HG03095 (cell line): ENCODE results near the gene ASTN1.

ENCODE experiments used
- ATAC-seq: cut with Tn5 transposase; IDR thresholded peaks from one replicate; pipeline ENCODE4 v1.9.1; 2021; ENCODE audit warnings: moderate library complexity; ENCODE audit not compliant: unreplicated experiment

ASTN1 gene

DNA sequence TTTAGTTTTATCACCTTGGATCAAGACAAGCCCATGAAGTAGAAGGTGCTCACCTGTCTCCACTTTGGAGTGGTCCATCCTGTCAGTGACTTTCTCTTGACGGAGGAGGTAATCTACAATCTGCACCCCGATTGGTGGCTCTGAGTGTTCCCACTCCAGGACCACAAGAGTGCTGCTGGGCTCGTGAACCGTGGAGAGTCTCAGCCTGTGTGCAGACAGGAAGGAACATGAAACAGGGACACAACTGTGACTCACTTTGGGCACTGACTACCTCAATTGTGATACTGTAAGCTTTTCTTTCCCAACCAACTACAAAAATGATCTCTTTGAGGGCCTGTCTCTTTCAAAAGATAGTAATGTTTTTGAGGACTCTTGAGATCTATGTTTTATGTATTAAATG lies 280.2 kb downstream of the ASTN1 start:
- no peak for ATAC-seq

DNA sequence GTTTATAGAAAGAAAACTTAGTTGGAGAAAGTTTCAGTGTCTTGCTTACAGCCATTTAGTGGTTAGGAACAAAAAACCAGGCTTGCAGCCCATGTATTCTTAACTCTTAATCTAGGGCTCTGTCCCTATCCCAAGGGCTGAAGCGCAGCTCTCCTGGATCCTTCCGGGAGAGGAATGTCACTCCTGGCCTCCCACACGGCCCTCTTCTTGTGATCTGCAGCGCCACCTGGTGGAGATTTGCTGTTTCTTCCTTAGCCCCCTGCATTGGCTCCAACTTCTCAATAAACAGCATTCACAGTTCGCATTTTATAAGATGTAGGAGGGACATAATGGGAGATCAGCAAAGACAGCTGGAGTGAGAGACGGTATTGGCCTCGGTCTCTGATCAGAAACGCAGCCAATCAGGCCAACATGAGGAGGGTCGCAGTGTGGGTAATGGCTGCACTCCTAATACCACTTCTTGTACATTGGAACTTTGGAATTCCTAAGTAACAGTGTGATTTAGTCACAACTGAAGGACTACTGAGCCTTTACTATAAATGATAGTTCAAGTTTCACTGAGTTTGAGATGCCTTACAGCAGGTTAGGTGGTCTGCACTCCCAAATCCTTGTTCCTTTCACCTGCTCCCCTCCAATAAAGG lies 283.4 kb downstream of the ASTN1 start:
- no peak for ATAC-seq

- ATAC-seq = no peak
Measured at GRCh38 chr1:176879784-176880620, 284.5 kb downstream of the ASTN1 start.

DNA sequence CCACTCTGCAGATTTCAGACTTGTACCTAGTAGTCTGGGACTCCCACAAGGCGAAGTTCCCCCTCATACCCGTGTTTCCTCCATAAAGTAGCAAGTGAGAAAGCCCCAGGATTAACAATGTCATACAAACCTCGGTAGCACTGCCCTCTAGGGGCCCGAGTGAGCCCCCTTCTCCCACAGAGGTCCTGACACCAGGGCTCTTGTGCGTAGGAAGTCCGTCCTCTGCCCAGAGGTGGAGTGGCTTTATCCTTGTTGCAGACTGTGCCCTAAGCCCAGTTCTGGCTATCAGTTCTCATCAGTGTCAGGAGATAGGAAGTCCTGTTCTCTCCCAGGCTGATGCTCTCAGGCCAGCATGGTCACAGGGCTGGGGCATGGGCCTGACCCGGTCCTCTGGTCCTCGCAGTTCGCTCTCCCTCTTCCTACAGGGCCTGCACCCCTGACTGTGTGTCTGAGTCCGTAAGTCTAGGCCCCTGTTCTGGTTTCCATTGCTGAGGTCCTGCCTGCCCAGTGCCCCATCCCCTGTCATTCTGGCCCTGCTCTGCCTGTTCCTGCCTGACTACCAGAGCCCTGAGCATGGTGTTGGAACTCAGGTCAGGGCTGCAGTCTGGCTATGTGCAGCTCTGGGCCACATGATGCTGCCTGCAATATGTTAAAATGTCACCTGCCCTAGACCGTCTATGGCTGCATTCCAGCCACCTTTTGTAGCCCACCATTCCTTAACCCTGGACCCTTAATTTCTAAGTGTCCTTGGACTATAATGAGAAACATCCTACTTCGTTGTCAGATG lies 285.6 kb downstream of the ASTN1 start:
- ATAC-seq = no peak

DNA sequence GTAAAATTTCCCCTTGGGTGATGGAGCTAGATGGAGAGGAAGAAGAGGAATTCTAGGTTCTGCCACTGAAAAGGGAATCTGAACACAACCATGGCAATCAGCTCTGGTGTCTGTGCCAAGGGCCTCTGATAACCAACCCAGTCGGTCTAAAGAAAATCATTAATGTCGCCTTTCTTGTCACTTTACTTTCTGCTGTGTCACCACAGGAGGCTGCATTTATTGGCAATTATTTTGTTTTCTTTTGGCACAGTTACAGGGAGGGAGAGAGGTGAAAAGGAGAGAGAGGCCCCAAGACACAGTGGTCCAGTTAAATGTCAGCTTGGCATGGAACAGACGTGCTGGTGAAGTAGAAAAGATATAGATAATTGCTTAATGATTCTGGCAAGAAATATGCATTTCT lies 287.0 kb downstream of the ASTN1 start:
- ATAC-seq = no peak

GRCh38 chr1:176876966-176877515 lies 287.5 kb downstream of the ASTN1 start:
- ATAC-seq = no peak

GRCh38 chr1:176869577-176869976 lies 294.9 kb downstream of the ASTN1 start:
- no peak for ATAC-seq

GRCh38 chr1:176866011-176866714 lies 298.3 kb downstream of the ASTN1 start:
- no peak for ATAC-seq

- ATAC-seq = no peak
Measured at GRCh38 chr1:176864211-176864610, 300.3 kb downstream of the ASTN1 start.

GRCh38 chr1:176863613-176864012 lies 300.9 kb downstream of the ASTN1 start:
- no peak for ATAC-seq

GRCh38 chr1:176858433-176858916 lies 306.0 kb downstream of the ASTN1 start:
- ATAC-seq = no peak

GRCh38 chr1:176857632-176858031 lies 306.9 kb downstream of the ASTN1 start:
- no peak for ATAC-seq

DNA sequence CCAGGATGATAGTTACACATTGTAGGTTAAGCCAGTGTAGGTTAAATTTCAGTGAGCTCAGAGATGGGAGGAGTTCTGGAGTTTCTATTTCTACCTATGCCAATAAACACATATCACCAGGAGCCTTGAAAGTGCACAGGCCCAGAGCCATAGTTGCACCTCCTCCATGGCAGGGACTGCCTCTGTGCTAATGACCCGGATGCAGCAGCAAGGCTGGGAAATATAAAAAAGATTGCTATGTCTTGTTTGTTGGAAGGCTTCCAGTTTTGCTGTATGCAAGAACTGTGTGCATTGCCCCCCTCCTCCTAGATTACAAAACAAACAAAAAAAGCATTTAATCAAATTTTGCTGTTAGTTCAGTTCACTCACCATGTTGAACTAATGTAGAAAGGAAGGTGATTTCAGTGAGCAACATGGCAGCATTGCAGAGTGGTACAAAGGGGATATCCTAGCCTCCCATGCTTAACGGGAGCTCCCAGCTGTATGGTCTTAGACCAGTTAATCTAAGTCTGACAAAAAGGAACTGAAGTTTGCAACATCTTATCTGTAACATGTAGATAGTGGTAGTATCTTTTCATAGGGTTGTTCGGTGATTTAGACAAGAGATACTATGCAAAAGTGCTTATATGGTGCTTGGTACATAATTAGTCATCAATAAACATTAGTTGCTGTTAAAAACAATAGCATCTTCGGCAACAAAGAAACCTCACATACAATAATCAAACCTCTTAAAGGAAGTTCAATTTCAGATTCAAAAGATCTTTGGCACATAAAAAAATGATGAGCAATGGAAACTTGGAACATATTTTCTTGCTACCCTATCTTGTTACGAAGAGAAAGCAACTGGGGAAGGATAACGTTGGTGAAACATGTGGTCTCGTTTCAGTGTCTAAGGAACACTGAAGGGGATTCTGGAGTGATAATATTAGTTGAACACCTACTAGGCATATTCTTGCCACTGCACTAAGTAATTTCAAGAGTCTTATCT lies 309.5 kb downstream of the ASTN1 start:
- ATAC-seq = no peak

DNA sequence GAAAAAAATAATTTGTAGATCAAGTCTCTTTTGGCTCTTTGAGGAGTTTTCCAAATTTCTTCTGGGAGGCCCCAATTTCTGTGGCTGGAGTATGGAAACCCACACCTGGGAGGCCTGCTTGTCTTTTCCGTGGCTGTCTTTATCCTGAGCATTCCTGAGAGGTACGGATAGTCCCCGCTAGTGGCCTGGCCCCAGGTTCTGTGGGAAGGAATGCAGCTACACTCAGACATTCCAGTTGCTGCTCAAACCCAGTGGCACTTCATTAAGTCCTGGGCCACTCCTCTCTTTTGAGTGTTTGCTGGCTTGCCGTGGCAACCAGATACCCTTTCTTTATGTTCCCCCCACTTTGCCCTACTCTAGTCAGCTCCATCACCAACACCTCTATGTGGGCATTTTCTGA lies 310.4 kb downstream of the ASTN1 start:
- ATAC-seq = no peak

GRCh38 chr1:176853503-176853902 lies 311.0 kb downstream of the ASTN1 start:
- no peak for ATAC-seq

DNA sequence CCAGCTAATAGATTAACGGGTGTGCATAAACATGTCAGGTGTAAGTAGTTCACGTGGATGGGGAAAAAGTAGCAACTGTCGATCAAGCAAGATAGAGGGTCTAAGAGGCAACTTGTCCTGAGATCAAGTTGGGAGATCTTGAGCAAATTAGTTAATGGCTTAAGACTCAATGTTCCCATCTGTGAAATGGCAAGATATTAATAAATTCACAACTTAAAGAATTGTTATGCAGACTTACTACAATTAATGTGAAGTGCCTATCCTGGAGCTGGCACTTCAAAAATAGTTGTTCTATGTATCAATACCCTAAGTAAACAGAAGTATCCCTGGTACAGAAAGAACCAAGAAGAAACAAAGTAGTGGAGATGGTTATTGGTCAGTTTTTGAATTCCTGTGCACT lies 312.4 kb downstream of the ASTN1 start:
- no peak for ATAC-seq

DNA sequence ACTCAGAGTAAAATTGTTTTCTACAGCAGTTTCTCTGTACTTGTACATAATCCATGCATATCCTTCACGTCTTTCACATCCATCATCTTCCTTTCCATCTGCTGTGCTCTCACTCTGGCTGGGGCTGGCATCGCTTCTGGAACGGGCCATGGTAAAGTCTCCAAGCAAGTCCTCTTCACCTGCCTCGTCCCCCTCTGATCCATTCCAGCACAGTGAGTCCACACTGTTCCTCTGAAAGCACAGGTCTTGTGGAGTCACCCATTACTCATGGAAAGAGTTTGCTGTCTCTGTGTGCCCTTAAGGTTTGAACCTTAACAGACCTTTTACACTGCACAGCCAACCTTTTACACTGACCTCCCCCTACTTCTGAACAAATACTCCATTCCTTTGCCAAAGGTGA lies 313.6 kb downstream of the ASTN1 start:
- no peak for ATAC-seq

- no peak for ATAC-seq
Measured at GRCh38 chr1:176849281-176849680, 315.2 kb downstream of the ASTN1 start.

- no peak for ATAC-seq
Measured at GRCh38 chr1:176847052-176847451, 317.5 kb downstream of the ASTN1 start.
